Measurements from ENCODE around the gene BEST2.

GRCh38 chr19:12726988-12727316 is 24.6 kb upstream of the BEST2 start:
- TF ChIP-seq FOSL1 (IDR thresholded peaks at IDR 0.05; ENCODE audit: low read depth) (no peak), POLR2AphosphoS5 (IDR thresholded peaks at IDR 0.05; ENCODE audit: low read depth, low read length) (no peak), CTCF (IDR thresholded peaks at IDR 0.05 in 2 of 3, conservative IDR thresholded peaks at IDR 0.05 in 1 of 3; ENCODE audit: borderline replicate concordance in 1 of 3, insufficient read depth in 1 of 3, low read depth in 2 of 3, low read length in 2 of 3) (no peak), SP1 (IDR thresholded peaks at IDR 0.05; ENCODE audit: low read depth) (no peak), TCF7L2 (IDR thresholded peaks at IDR 0.05; ENCODE audit: borderline replicate concordance, extremely low read depth, insufficient read depth, insufficient read length) (no peak)

Measured in HCT116 (cell line).